LNCaP clone FGC (cell line): ENCODE data around the gene CHST15.

Source experiments
- DNase-seq: peaks from one replicate; pipeline ENCODE4 v3.0.0-alpha.2; 2011; ENCODE audit warnings: low read depth
- H3K4me3 ChIP-seq: 2 replicates; pipeline ENCODE4 v1.5.1; 2011; ENCODE audit warnings: mild to moderate bottlenecking, low read depth, low read length, control low read depth
- TF ChIP-seq, protein P1 (sequence below): IDR thresholded peaks from 2 replicates; pipeline ENCODE4 v1.5.1; 2012; ENCODE audit warnings: mild to moderate bottlenecking; ENCODE audit not compliant: control insufficient read depth, insufficient read depth; ENCODE audit errors: extremely low read depth

CHST15 gene

DNA sequence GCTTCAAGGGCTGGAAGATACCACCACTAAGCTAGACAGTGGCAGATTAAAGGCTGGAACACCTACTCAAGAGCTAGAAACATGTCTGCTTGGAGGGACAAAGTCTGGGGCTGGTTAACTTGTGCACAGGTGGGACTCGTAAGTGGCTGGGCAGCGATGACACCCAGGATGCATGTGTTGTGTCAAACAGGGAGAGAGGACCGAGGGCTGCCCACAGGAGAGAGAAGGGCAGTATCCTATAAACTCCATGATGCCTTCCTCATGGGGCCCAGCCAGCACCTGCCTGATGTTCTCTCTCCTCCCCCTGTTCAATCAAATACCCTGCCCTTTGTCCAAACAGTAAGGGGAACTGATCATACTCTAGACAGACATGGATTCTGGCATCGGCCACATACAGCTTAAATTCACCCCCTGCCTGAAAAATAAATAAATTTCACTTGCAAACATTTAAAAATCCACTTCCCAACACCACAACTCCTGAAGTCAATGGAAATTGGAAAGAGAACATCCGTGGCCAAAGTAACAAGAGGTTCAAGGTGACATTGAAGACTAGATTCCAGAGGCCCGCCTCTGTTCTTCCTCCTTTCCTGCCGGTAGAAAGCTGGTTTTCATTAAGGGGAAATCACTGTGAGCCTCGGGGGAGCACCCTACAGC is 50.6 kb downstream of the CHST15 start:
- TF ChIP-seq, protein P1, sequence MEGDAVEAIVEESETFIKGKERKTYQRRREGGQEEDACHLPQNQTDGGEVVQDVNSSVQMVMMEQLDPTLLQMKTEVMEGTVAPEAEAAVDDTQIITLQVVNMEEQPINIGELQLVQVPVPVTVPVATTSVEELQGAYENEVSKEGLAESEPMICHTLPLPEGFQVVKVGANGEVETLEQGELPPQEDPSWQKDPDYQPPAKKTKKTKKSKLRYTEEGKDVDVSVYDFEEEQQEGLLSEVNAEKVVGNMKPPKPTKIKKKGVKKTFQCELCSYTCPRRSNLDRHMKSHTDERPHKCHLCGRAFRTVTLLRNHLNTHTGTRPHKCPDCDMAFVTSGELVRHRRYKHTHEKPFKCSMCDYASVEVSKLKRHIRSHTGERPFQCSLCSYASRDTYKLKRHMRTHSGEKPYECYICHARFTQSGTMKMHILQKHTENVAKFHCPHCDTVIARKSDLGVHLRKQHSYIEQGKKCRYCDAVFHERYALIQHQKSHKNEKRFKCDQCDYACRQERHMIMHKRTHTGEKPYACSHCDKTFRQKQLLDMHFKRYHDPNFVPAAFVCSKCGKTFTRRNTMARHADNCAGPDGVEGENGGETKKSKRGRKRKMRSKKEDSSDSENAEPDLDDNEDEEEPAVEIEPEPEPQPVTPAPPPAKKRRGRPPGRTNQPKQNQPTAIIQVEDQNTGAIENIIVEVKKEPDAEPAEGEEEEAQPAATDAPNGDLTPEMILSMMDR: no peak
- no peak for DNase-seq
- H3K4me3 ChIP-seq: no peak overlapping the region

DNA sequence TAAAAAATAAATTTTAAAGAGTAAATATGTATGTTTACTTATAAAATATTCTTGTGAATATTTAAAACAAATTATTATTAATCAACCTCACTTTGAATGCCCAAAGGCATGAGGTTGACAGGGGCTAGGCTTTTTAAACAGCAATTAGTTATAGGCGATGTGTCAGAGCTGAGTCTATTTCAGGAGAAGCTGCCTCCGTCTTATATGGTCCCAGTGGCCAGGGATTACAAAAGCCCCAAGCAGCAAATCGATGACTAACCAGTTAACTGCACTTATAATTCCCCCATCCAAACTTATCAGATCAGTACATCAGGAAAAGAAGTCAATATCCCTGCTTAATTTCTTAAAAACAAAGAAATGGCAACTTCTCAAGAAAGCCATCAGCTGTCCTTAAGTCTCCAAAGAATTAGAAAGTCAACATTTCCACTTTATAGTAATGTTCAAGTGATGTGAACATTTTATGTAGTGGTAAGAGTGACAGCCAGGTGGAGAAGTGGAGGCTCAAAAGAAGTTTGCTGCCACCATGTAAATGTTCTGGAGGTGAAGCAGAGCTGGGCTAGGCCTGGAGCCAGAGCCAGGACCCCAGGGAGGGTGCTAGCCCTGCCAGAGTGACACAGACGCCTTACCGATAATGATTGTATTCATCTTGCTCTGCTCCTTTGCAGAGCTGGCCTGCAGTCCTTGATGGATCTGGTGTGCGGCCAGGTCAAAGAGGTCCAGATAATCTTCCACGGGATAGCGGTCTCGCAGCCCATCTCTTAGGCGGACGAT is 51.5 kb downstream of the CHST15 start:
- no peak overlapping the region for H3K4me3 ChIP-seq
- TF ChIP-seq, protein P1: no peak
- no peak for DNase-seq

DNA sequence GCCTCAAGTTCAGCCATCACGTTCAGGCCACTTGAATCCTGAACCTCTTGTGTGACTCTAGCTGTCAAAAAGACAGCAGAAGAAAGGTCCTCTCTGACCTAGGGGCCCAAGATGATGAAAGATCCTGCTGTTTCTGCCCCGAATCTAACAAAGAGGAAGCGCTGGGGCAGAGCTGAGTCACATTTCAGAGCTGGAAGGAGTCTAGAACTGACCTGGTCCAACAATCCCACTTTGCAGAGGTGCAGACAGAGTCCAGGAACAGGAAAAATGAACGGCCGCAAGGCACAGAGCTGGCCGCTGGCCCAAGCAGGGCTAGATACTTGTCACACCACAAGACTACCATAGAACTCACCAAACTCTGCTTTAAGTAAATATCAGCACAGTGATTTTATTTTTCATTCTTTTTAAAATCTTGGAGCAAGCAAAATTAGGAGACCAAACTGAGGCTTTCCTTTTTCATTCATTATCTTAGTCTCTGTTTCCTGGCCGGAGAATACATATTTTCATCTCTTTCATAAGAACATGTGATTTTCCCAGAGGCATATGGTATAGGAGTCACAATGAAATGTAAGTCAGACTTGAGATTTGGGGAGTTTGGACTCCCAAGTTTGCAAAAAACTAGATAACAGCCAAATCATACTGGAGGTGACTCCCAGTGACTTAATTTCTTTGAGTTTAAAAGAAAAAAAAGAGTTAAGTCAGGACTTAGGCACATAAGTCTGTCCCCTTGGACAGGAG is 52.8 kb downstream of the CHST15 start:
- TF ChIP-seq, protein P1: no peak
- H3K4me3 ChIP-seq: no peak overlapping the region
- DNase-seq: no peak

DNA sequence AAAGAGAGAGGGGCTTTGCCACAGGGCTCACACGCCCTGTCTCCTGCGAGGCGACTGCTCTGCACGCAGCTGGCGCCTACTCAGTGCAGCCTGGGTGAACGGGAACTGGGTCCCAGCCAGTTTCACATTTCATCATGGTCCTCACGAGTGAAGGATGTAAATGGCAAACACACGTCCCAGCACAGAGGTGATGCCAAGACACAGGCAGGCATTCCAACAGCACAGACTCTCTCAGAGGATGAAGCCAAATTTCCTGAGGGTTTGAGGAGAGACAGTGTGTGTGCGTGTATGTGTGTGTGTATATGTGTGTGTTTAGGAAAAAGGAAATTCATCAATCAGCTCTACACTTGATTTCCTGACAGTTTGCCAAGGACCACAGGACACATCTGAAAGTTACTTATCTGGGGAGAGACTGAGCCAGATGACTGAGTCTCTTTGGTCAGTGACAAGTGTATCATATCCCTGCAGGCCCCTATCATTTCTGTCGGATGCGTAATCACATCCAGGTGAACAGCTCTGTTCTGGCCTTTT is 53.9 kb downstream of the CHST15 start:
- TF ChIP-seq, protein P1: no peak
- no peak for DNase-seq

DNA sequence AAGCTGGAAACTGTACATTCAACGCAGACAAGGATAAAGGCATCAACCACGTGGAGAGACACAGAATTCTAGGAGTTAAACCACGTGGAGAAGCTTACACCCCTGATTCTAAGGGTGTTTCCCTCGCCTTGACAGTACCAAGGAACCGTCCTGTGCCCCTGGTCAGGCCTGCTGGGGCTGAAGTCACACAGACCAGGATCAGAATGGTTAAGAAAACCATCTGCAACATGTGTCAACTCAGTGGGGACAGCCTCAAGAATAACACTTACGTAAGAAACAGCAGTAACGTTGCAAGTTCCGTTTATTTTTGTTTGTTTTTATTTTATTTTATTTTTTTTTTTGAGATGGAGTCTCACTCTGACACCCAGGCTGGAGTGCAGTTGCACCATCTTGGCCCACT is 55.6 kb downstream of the CHST15 start:
- no peak for DNase-seq
- H3K4me3 ChIP-seq: no peak overlapping the region
- TF ChIP-seq, protein P1: no peak

More for the DNA sequence above, 53.9 kb downstream of the CHST15 start:
- no peak overlapping the region for H3K4me3 ChIP-seq

DNA sequence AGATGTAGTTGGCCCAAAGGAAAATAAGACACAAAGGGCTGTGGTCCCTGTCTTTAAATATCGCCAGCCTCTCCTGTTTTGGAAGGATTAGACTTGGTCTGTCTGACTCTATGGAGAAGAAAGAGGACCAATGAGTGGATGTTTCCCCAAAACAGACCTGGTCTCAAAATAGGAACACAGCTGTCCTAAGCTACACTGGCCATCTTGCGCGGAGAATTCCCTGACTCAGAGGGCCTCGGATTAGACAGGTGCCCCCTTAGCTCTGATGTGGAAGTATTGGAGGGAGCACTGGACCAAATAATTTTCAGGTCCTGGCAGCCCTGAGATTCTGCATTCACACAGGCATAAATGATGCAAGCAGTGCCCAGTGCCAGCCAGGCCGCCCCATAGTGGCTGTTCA is 56.1 kb downstream of the CHST15 start:
- DNase-seq: no peak
- no peak overlapping the region for H3K4me3 ChIP-seq
- TF ChIP-seq, protein P1: no peak
